Esophagus squamous epithelium (tissue), 5 donors: ENCODE measurements around the gene HK2. TPM values are rescaled to one million over a fixed set of nuclear protein-coding genes. Genes with fewer than 3 reads are reported as not detected.

Experiments used
- DNase-seq: peaks from one replicate; lab custom pipeline; 2025; lab: John Stamatoyannopoulos, UW
- H3K27ac ChIP-seq, 4 donors: fragments of 200-600 bp; sonication (generic); one replicate each; pipeline ENCODE4 v1.5.1; 2016 to 2019; ENCODE audit warnings: mild to moderate bottlenecking in 1 of 4
- H3K27me3 ChIP-seq, 4 donors: fragments of 200-600 bp; sonication (generic); 1 replicate in 3 of 4; 2 replicates in 1 of 4; pipeline versions ENCODE4 v1.5.1 to v1.6.0; 2017 to 2021; ENCODE audit warnings: antibody characterized with exemption in 1 of 4
- H3K36me3 ChIP-seq, 3 donors: fragments of 200-600 bp; sonication (generic); one replicate each; pipeline ENCODE4 v1.5.1; 2016 to 2019
- H3K4me1 ChIP-seq, 3 donors: fragments of 200-600 bp; sonication (generic); one replicate each; pipeline ENCODE4 v1.5.1; 2017 to 2019
- H3K4me3 ChIP-seq, 4 donors: fragments of 200-600 bp; sonication (generic); 1 replicate in 3 of 4; 2 replicates in 1 of 4; pipeline ENCODE4 v1.5.1; 2016 to 2019; ENCODE audit warnings: mild to moderate bottlenecking in 2 of 4, moderate library complexity in 1 of 4
- H3K9me3 ChIP-seq, 3 donors: fragments of 200-600 bp; sonication (generic); one replicate each; pipeline ENCODE4 v1.5.1; 2016 to 2019
- POLR2A ChIP-seq, 4 donors: fragments of 450-650 bp; IDR thresholded peaks; one replicate each; pipeline ENCODE4 v1.6.1; 2017; ENCODE audit warnings: antibody characterized with exemption in 4 of 4, mild to moderate bottlenecking in 4 of 4, moderate library complexity in 3 of 4
- WGBS, 2 donors: methylation state at CpG; one replicate each; pipeline ENCODE4 v1.1.5; 2018; 5-methylcytosine and 5-hydroxymethylcytosine counted together
- intact Hi-C: fragments of 100-400 bp; cut with DNase I; formaldehyde crosslinking; loops from one replicate; pipeline ENCODE4 v1.15.0; 2022
- total RNA-seq, 4 donors: library from RNA; depleted of rRNA; stranded (reverse); fragments of >200 nt; gene quantifications; one replicate each; pipeline ENCODE4 v1.1.0, GENCODE V29; 2016
- TF ChIP-seq, protein P1 (sequence below), 6 experiments: fragments of 450-650 bp in 4 of 6; fragments of 200-600 bp in 2 of 6; sonication (generic) in 2 of 6; IDR thresholded peaks; one replicate each; pipeline ENCODE4 v1.5.1; 2016 to 2019; ENCODE audit warnings: antibody characterized with exemption in 6 of 6, mild to moderate bottlenecking in 4 of 6, moderate library complexity in 4 of 6
- donor health status: DM: yes; HTN: yes; CAD: no.

HK2 gene
- total RNA-seq, 4 donors from 2014 or later, result 11.2 to 45.4 (median 25.1) TPM

DNA sequence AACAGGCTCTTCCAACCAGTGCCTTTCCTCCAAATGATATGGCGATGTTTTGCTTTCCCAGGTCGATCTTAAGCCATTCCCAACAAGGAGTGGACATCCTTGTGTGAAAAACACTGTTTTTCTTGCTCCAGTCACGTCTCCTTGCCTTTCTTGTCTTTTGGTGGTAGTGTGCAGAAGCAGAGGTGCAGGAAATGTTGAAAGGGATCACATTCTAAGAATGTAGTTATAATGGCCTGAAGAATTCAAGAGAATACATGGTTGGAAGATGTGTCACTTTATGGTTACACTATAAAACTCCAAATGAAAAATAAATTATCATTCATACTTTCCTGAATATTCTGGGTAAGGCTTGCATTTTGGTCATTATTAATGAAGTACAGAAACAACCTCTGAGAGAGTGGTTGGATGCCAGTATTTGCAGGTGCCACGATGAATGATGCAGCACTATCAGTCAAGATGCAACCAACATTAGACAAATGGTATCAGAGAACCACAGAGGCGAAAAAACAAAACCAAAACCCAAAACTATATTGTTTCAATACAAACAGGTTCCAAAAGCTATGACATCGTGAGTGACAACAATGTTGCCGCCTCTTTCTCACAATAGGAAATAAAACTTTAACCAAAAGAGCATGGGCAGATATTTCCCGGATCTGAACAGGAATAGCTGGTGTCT lies 97.0 kb downstream of the HK2 start:
- H3K27me3 ChIP-seq, result no peaks in the 10 kb centered on the region
- no peaks in the 10 kb centered on the region for H3K4me1 ChIP-seq
- H3K4me3 ChIP-seq, result no peak overlapping the region
- H3K27ac ChIP-seq, result no peak overlapping the region
- DNase-seq, result no peak
- peaks cover 0 to 8% (median 0%) of the 10 kb centered on the region in 3 donors for H3K36me3 ChIP-seq
- H3K9me3 ChIP-seq, result no peaks in the 10 kb centered on the region
- intact Hi-C loops, result no loop called here
- TF ChIP-seq, protein P1, sequence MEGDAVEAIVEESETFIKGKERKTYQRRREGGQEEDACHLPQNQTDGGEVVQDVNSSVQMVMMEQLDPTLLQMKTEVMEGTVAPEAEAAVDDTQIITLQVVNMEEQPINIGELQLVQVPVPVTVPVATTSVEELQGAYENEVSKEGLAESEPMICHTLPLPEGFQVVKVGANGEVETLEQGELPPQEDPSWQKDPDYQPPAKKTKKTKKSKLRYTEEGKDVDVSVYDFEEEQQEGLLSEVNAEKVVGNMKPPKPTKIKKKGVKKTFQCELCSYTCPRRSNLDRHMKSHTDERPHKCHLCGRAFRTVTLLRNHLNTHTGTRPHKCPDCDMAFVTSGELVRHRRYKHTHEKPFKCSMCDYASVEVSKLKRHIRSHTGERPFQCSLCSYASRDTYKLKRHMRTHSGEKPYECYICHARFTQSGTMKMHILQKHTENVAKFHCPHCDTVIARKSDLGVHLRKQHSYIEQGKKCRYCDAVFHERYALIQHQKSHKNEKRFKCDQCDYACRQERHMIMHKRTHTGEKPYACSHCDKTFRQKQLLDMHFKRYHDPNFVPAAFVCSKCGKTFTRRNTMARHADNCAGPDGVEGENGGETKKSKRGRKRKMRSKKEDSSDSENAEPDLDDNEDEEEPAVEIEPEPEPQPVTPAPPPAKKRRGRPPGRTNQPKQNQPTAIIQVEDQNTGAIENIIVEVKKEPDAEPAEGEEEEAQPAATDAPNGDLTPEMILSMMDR (IDR thresholded peaks at IDR 0.05), result no peak
- no peak for TF ChIP-seq POLR2A (IDR thresholded peaks at IDR 0.05)
- 77 to 89% methylated on average over 8 of the region's 8 CpGs for WGBS, 2 donors

DNA sequence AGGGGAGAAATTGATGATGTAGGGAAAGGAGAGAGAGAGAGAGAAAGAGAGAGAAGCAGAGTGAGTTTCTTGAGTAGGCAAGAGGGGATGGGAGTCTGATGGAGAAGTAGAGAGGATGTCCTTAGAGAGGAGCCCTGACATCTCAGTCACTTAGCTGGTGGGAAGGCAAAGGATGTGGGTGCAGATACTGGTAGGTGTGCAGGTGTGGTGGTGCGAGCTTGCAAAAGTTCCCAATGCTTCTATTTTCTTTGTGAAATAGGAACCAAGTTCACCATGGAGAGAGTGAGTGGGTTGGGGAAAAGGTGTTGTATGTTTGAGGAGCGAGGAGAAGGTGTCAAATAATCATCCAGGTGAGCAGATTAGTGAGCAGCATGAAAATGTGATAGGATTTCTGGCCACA lies 98.0 kb downstream of the HK2 start:
- DNase-seq, result no peak
- Histone ChIP-seq H3K4me1 (no peaks in the 10 kb centered on the region), H3K4me3 (no peak overlapping the region), H3K36me3 (peaks cover 0 to 8% (median 0%) of the 10 kb centered on the region in 3 donors), H3K27me3 (no peaks in the 10 kb centered on the region), H3K27ac (no peak overlapping the region), H3K9me3 (no peaks in the 10 kb centered on the region)
- intact Hi-C loops, result no loop called here
- no peak for TF ChIP-seq POLR2A (IDR thresholded peaks at IDR 0.05)
- TF ChIP-seq, protein P1 (IDR thresholded peaks at IDR 0.05), result no peak
- WGBS, 2 donors, result 66 to 79% methylated on average over 2 of the region's 2 CpGs

DNA sequence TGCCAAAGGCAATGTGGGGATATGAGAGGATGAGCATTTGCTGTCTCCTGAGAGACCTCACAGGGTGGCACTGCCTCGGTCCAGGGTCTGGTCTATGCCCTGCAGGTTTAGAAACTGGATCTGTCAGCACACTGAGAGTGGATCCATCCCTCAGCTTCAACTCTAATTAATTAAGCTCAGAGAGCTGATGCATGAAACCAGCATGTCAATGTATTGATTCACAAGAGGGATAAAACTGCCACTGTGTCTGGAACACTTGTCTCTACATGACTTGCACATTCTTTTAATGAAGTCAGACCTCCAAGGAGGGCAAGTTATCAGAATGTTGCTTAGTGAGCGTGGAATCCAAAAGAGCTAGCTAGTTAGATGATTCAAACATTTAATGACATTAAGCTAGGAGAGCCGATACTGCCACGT lies 102.1 kb downstream of the HK2 start:
- intact Hi-C loops, result no loop called here

DNA sequence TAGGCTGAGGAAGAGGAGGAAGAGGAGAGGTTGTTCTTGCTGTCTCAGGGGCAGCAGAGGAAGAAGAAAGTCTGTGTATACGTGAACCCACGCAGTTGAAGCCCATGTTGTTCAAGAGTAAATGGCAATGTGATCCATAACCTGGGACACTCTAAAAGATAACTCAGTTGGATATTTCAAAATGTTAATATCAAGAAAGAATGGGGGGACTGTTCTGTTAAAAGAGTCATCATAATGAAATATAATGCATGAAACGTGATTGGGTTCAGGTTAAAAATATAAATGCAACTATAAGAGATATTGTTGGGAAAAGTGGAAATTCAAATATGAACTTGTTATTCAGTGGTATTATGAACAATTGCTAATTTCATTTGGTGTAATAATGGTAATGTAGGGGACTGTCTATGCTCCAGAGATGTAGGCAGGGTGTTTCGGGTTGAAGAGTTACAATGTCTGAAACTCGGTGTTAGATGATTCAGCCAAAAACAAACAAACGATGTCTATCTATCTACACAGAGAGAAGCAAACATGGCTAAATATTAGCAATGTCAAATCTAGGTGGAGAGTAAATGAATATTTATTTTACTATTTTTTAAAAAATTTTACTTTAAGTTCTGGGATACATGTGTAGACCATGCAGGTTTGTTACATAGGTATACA lies 103.4 kb downstream of the HK2 start:
- no peak overlapping the region for H3K27ac ChIP-seq
- no peaks in the 10 kb centered on the region for H3K36me3 ChIP-seq
- no peaks in the 10 kb centered on the region for H3K4me1 ChIP-seq
- no peak for DNase-seq
- H3K4me3 ChIP-seq, result no peak overlapping the region
- TF ChIP-seq, protein P1 (IDR thresholded peaks at IDR 0.05), result no peak
- TF ChIP-seq POLR2A (IDR thresholded peaks at IDR 0.05), result no peak
- no peaks in the 10 kb centered on the region for H3K27me3 ChIP-seq
- no peaks in the 10 kb centered on the region for H3K9me3 ChIP-seq
- intact Hi-C loops, result no loop called here
- 87 to 88% methylated on average over 6 of the region's 6 CpGs for WGBS, 2 donors

More for the DNA sequence above, 102.1 kb downstream of the HK2 start:
- TF ChIP-seq, protein P1 (IDR thresholded peaks at IDR 0.05), result no peak
- TF ChIP-seq POLR2A (IDR thresholded peaks at IDR 0.05), result no peak
- no peak overlapping the region for H3K4me3 ChIP-seq
- DNase-seq, result no peak
- no peak overlapping the region for H3K27ac ChIP-seq
- no peaks in the 10 kb centered on the region for H3K4me1 ChIP-seq
- no peaks in the 10 kb centered on the region for H3K9me3 ChIP-seq
- no peaks in the 10 kb centered on the region for H3K36me3 ChIP-seq
- 38 to 41% methylated on average over 3 to 4 of the region's 4 CpGs for whole genome bisulfite sequencing, 2 donors
- H3K27me3 ChIP-seq, result no peaks in the 10 kb centered on the region

DNA sequence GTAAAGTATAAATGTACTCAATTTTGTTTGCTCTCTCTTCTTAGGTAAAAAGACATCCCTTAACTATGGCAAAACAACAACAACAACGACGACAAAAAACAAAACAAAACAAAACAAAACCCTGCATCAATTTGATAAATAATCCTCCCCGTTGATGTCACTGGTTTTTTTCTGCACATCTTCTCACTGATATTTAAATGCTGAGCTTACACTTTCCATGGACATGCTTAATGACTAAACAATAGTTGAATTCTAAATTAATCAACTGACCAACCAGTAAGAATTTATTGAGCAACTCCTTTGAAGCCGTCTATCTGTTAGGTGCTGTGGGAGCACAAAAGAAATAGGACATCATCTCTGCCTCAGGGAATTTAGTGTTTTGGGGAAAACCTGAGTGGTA lies 104.3 kb downstream of the HK2 start:
- Histone ChIP-seq H3K9me3 (no peaks in the 10 kb centered on the region), H3K4me1 (no peaks in the 10 kb centered on the region), H3K36me3 (no peaks in the 10 kb centered on the region), H3K27me3 (no peaks in the 10 kb centered on the region), H3K4me3 (no peak overlapping the region), H3K27ac (no peak overlapping the region)
- intact Hi-C loops, result no loop called here
- TF ChIP-seq, protein P1 (IDR thresholded peaks at IDR 0.05), result no peak
- no peak for TF ChIP-seq POLR2A (IDR thresholded peaks at IDR 0.05)
- 83 to 88% methylated on average over 4 of the region's 4 CpGs for WGBS, 2 donors
- no peak for DNase-seq
